ENCODE results near the gene SMYD3. TPM values are rescaled to one million over a fixed set of nuclear protein-coding genes. Genes with fewer than 3 reads are reported as not detected.

SMYD3 gene
- total and polyA plus RNA-seq, 9 of the 15 experiments (the other 6 are each of a cell fraction or from before 2014, with no cell fraction given), result 128 to 440 (median 197) TPM

- H3K4me1 ChIP-seq (replicated peaks in 1 of 2; ENCODE audit: control insufficient read depth in 2 of 2, insufficient read depth in 2 of 2, low read length in 2 of 2), result peaks cover 4 to 9% of the 10 kb centered on the region in 2 experiments
- no peak overlapping the region for H2AFZ ChIP-seq (ENCODE audit: low read depth, low read length)
- H3K4me2 ChIP-seq (ENCODE audit: insufficient read depth, low read length), result no peak overlapping the region
- no TSS peak for BruUV-seq (replicated peaks)
- H3K27me3 ChIP-seq (ENCODE audit: control insufficient read depth in 2 of 2, insufficient read depth in 2 of 2, low read length in 2 of 2), result no peaks in the 10 kb centered on the region
- no peak overlapping the region for H3K4me3 ChIP-seq
- no peaks in the 10 kb centered on the region for H3K9me1 ChIP-seq (ENCODE audit: control insufficient read depth, insufficient read depth, low read length)
- no peak for ATAC-seq
- no peak for DNase-seq (ENCODE audit: extremely low read depth in 1 of 4, low spot score in 3 of 4)
- H4K20me1 ChIP-seq (replicated peaks; ENCODE audit: control insufficient read depth, insufficient read depth, low read length), result no peaks in the 10 kb centered on the region
- H3K27ac ChIP-seq (ENCODE audit: extremely low read depth, low read depth, low read length), result no peak overlapping the region
- in situ Hi-C loops (cut with MboI), result no loop called here
- peaks cover 24% of the 10 kb centered on the region for H3K9me3 ChIP-seq (replicated peaks; ENCODE audit: control insufficient read depth, insufficient read depth, low read depth, low read length)
- H3K36me3 ChIP-seq (ENCODE audit: control insufficient read depth, insufficient read depth, low read length), result no peaks in the 10 kb centered on the region
- no peak overlapping the region for H3K9ac ChIP-seq (ENCODE audit: insufficient read depth in 1 of 2, low read depth in 2 of 2, low read length in 2 of 2)
- FAIRE-seq, result no peak
- no peaks in the 10 kb centered on the region for H3K79me2 ChIP-seq (ENCODE audit: control insufficient read depth, insufficient read depth, low read length)
- POLR2A ChIA-PET, result interaction anchor here (0.9 to 2.6 kb wide), 2 partner anchors 9 to 22 kb away, joined by 3 to 8 read pairs; no protein-coding TSS in a partner anchor
- TF ChIP-seq ZFP91 (CRISPR knock-in tag; IDR thresholded peaks at IDR 0.05) (peak; percentile 17; the same call in 1 of the 2 replicates), TFAM (CRISPR knock-in tag; conservative IDR thresholded peaks at IDR 0.05) (no peak), TEAD4 (IDR thresholded peaks at IDR 0.05; ENCODE audit: low read length) (peak; percentile 13; the same call in 1 of the 2 replicates), TEAD4 (CRISPR knock-in tag; IDR thresholded peaks at IDR 0.05; ENCODE audit: borderline replicate concordance) (no peak)
- 24% methylated on average over 3 of the region's 3 CpGs for WGBS (ENCODE audit: insufficient coverage, low coverage, missing lambda C conversion rate)
- CTCF ChIA-PET (ENCODE audit: low intra/inter-chr PET ratio), result no interaction called here
- intact Hi-C loops (cut with micrococcal nuclease), result loop anchor here (10.0 kb wide), 1 partner anchor 205 kb away; no protein-coding TSS in a partner anchor
Observed at GRCh38 chr1:246420300-246420699, 86.8 kb downstream of the SMYD3 start.

All from K562 (cell line).